HepG2 (cell line): Measurements from ENCODE around the gene SELENOV. TPM values are rescaled to one million over a fixed set of nuclear protein-coding genes. Genes with fewer than 3 reads are reported as not detected.

Source experiments
- ATAC-seq: fragments of 200-7000 bp; cut with Tn5 transposase; 3 replicates; pipeline ENCODE4 v1.9.1; 2020; ENCODE audit warnings: mild to moderate bottlenecking, moderate library complexity
- BruUV-seq: library from RNA; stranded (reverse); fragments of 400-500 nt; replicated peaks from 2 replicates; lab custom pipeline; 2021; lab: Mats Ljungman, UMichigan
- CTCF ChIA-PET: fragments of 300-600 bp; formaldehyde crosslinking; extraction: SDS; loops from one replicate; lab custom pipeline; 2021; ENCODE audit warnings: low total read pairs, inconsistent platforms, low intra/inter-chr PET ratio; lab: Yijun Ruan, JAX
- POLR2A ChIA-PET: fragments of 350-600 bp; sonication (Branson Sonifier 250); formaldehyde crosslinking; loops from one replicate; lab custom pipeline; 2020; ENCODE audit warnings: antibody characterized with exemption, inconsistent platforms; lab: Yijun Ruan, JAX
- DNase-seq: peaks from one replicate; pipeline ENCODE4 v3.0.0-alpha.2; 2015; ENCODE audit warnings: low spot score
- FAIRE-seq: peaks from 3 replicates; lab custom pipeline; 2011; peaks lifted over from hg19 to GRCh38; lab: Jason Lieb, UNC
- H2AFZ ChIP-seq: one replicate; pipeline ENCODE4 v1.6.1; 2011; ENCODE audit warnings: low read length, inconsistent platforms
- H3K27ac ChIP-seq: fragments of 300-600 bp; 3 replicates; pipeline ENCODE4 v1.8.0; 2011; ENCODE audit warnings: mixed run types, mild to moderate bottlenecking, mixed read lengths, low read length, inconsistent platforms; ENCODE audit not compliant: insufficient read depth; ENCODE audit errors: extremely low read length
- H3K27me3 ChIP-seq, 2 experiments: fragments of 200-600 bp in 1 of 2; 2 replicates in 1 of 2; 3 replicates in 1 of 2; pipeline versions ENCODE4 v1.6.0 to v1.8.0; 2011; ENCODE audit warnings: low read length in 2 of 2, mild to moderate bottlenecking in 2 of 2, moderate library complexity in 2 of 2, inconsistent platforms in 1 of 2; ENCODE audit not compliant: insufficient read depth in 2 of 2, control insufficient read depth in 1 of 2
- H3K36me3 ChIP-seq, 2 experiments: fragments of 200-600 bp in 1 of 2; replicated peaks in 1 of 2; 2 replicates in 1 of 2; 3 replicates in 1 of 2; pipeline versions ENCODE4 v1.5.1 to v1.8.0; 2011; ENCODE audit warnings: low read length in 2 of 2, inconsistent platforms in 1 of 2; ENCODE audit not compliant: insufficient read depth in 2 of 2, control insufficient read depth in 1 of 2
- H3K4me1 ChIP-seq: 2 replicates; pipeline ENCODE4 v1.5.1; 2012; ENCODE audit warnings: low read length, inconsistent platforms; ENCODE audit not compliant: insufficient read depth
- H3K4me2 ChIP-seq: 2 replicates; pipeline ENCODE4 v1.6.0; 2011; ENCODE audit warnings: low read depth, low read length, inconsistent platforms
- H3K4me3 ChIP-seq, 3 experiments: fragments of 200-600 bp in 1 of 3; sonication (generic), shearing (Covaris generic) in 1 of 3; replicated peaks in 1 of 3; 2 replicates each; pipeline ENCODE4 v1.5.1; 2011 to 2016; ENCODE audit warnings: low read length in 3 of 3, inconsistent platforms in 2 of 3, low read depth in 2 of 3, mild to moderate bottlenecking in 2 of 3, control low read depth in 1 of 3, mixed read lengths in 1 of 3; ENCODE audit not compliant: insufficient read depth in 1 of 3
- H3K79me2 ChIP-seq: one replicate; pipeline ENCODE4 v1.6.1; 2011; ENCODE audit warnings: low read length, inconsistent platforms; ENCODE audit not compliant: insufficient read depth
- H3K9ac ChIP-seq: 2 replicates; pipeline ENCODE4 v1.6.0; 2011; ENCODE audit warnings: mild to moderate bottlenecking, low read depth, low read length, inconsistent platforms; ENCODE audit not compliant: insufficient read depth
- H3K9me3 ChIP-seq: 2 replicates; pipeline ENCODE4 v1.5.1; 2012; ENCODE audit warnings: mild to moderate bottlenecking, low read length
- H4K20me1 ChIP-seq: 2 replicates; pipeline ENCODE4 v1.6.0; 2011; ENCODE audit warnings: inconsistent platforms, mild to moderate bottlenecking, low read length, moderate library complexity; ENCODE audit not compliant: insufficient read depth
- DMTF1 ChIP-seq: sonication (generic); formaldehyde crosslinking; IDR thresholded peaks from 2 replicates; pipeline ENCODE4 v1.4.0; 2020; ENCODE audit warnings: mild to moderate bottlenecking, missing genetic modification reagents
- MTF2 ChIP-seq: sonication (generic); formaldehyde crosslinking; IDR thresholded peaks from 2 replicates; pipeline ENCODE4 v1.5.0; 2020; ENCODE audit warnings: missing genetic modification reagents, borderline replicate concordance
- RBAK ChIP-seq: sonication (generic); formaldehyde crosslinking; IDR thresholded peaks from 2 replicates; pipeline ENCODE4 v1.5.1; 2020; ENCODE audit warnings: mild to moderate bottlenecking, missing genetic modification reagents
- WGBS: methylation state at CpG from one replicate; pipeline ENCODE4 v1.1.6; 2017; ENCODE audit warnings: low lambda C conversion rate; 5-methylcytosine and 5-hydroxymethylcytosine counted together
- in situ Hi-C: cut with HindIII; loops from 2 replicates; pipeline ENCODE4 v1.10.0; 2017; ENCODE audit warnings: low pct_unique_long_range_greater_than_20kb; ENCODE audit not compliant: extremely low pct_ligation_motif_present
- intact Hi-C: fragments of 100-400 bp; cut with micrococcal nuclease; formaldehyde crosslinking; loops from one replicate; pipeline ENCODE4 v1.10.0; 2022; ENCODE audit not compliant: unreplicated experiment
- polyA plus RNA-seq, 8 experiments: library from polyadenylated mRNA; depleted of rRNA in 3 of 8; stranded (reverse) in 7 of 8; unstranded in 1 of 8; fragments of >200 nt; fragmentation: Illumina TruSeq in 4 of 8; extraction: Trizol in 4 of 8; gene quantifications; 2 replicates each; pipeline versions ENCODE4 v1.2.1 to v1.2.3, GENCODE V29; 2011 to 2016; ENCODE audit warnings: low read depth in 4 of 8, missing spikeins in 1 of 8, mixed read lengths in 1 of 8; ENCODE audit not compliant: insufficient read depth in 1 of 8
- total RNA-seq, 5 experiments: library from RNA; depleted of rRNA; stranded (reverse); fragments of >200 nt; fragmentation: Illumina TruSeq; extraction: Trizol; gene quantifications; 2 replicates each; pipeline ENCODE4 v1.2.3, GENCODE V29; 2016; ENCODE audit warnings: low read depth in 1 of 5

The SELENOV gene
- total and polyA plus RNA-seq, 2 of the 13 experiments (the other 11 are each of a cell fraction or from before 2014, with no cell fraction given) = not detected

- no peak for ATAC-seq
- Histone ChIP-seq H2AFZ (no peak overlapping the region), H3K27me3 (no peaks in the 10 kb centered on the region; a peak in 1 of 5 replicates), H3K4me3 (peak overlapping the region; percentile 56 to 96 (median 84)), H3K27ac (peak overlapping the region; percentile 89), H3K9me3 (no peaks in the 10 kb centered on the region), H3K79me2 (peaks cover 18% of the 10 kb centered on the region), H4K20me1 (no peaks in the 10 kb centered on the region), H3K4me1 (peaks cover 25% of the 10 kb centered on the region), H3K9ac (peak overlapping the region; percentile 99), H3K4me2 (peak overlapping the region; percentile 96), H3K36me3 (peaks cover 6 to 31% of the 10 kb centered on the region in 2 experiments; a peak in 4 of 5 replicates)
- DNase-seq = no peak
- TF ChIP-seq RBAK (CRISPR knock-in tag) (no peak), MTF2 (CRISPR knock-in tag) (0 out of 2 replicates have a peak, but pooled peaks have one; percentile 1), DMTF1 (CRISPR knock-in tag) (no peak)
- 70% methylated on average over 10 of the region's 10 CpGs for WGBS
- ChIA-PET CTCF (no interaction called here), POLR2A (interaction anchor here (0.7 to 1.2 kb wide), 5 partner anchors 16 to 60 kb away, joined by 3 to 5 read pairs (median 3); partner anchors contain the start of gene RPS16)
- in situ Hi-C loops = no loop called here
- FAIRE-seq = no peak
- BruUV-seq = no TSS peak
- intact Hi-C loops = no loop called here
These were observed 35.0 kb upstream of the SELENOV start for GRCh38 chr19:39479916-39480315.
